Ishikawa (cell line): ENCODE measurements around the gene CMTM8.

Experiments used
- CEBPB ChIP-seq: IDR thresholded peaks from 2 replicates; pipeline ENCODE4 v1.6.1; 2012
- EGR1 ChIP-seq: IDR thresholded peaks from 2 replicates; pipeline ENCODE4 v1.6.1; 2012
- EP300 ChIP-seq: IDR thresholded peaks from 2 replicates; pipeline ENCODE4 v1.6.1; 2012; ENCODE audit warnings: borderline replicate concordance
- MAX ChIP-seq: IDR thresholded peaks from 2 replicates; pipeline ENCODE4 v1.6.1; 2012
- NFIC ChIP-seq: IDR thresholded peaks from 2 replicates; pipeline ENCODE4 v1.6.1; 2012
- RAD21 ChIP-seq: IDR thresholded peaks from 2 replicates; pipeline ENCODE4 v1.6.1; 2012; ENCODE audit warnings: low read depth
- REST ChIP-seq: IDR thresholded peaks from 2 replicates; pipeline ENCODE4 v1.6.1; 2012; ENCODE audit warnings: low read depth, mild to moderate bottlenecking
- TAF1 ChIP-seq: IDR thresholded peaks from 2 replicates; pipeline ENCODE4 v1.6.1; 2012; ENCODE audit warnings: low read depth, mild to moderate bottlenecking
- TCF12 ChIP-seq: IDR thresholded peaks from 2 replicates; pipeline ENCODE4 v1.6.1; 2012; ENCODE audit warnings: low read depth
- TEAD4 ChIP-seq: IDR thresholded peaks from 2 replicates; pipeline ENCODE4 v1.6.1; 2012
- YY1 ChIP-seq: IDR thresholded peaks from 2 replicates; pipeline ENCODE4 v1.6.1; 2012; ENCODE audit warnings: low read depth

- TF ChIP-seq MAX (no peak), RAD21 (no peak), EP300 (no peak), CEBPB (no peak), TAF1 (no peak), TEAD4 (no peak), REST (no peak), YY1 (no peak), TCF12 (no peak), NFIC (no peak), EGR1 (no peak)
Measured at GRCh38 chr3:32359766-32360492, 121.4 kb downstream of the CMTM8 start.
